GM13976 (cell line): ENCODE results near the gene GABRB1.
A peak's percentile ranks its signal among the peaks of the same experiment; 100 is the strongest.

Source experiments
- DNase-seq: peaks from one replicate; pipeline ENCODE4 v3.0.0; 2012; ENCODE audit warnings: low spot score
- CTCF ChIP-seq: IDR thresholded peaks from 2 replicates; pipeline ENCODE4 v1.5.1; 2012; ENCODE audit warnings: borderline replicate concordance, mild to moderate bottlenecking; ENCODE audit not compliant: insufficient read depth; ENCODE audit errors: extremely low read depth, missing control alignments, control extremely low read depth
- in situ Hi-C: fragments of 300-500 bp; cut with MboI; formaldehyde crosslinking; loops from one replicate; pipeline ENCODE4 v1.12.0; 2022; ENCODE audit warnings: low sequenced_read_pairs, mixed read lengths, inconsistent platforms; ENCODE audit not compliant: unreplicated experiment

The GABRB1 gene

GRCh38 chr4:47381172-47381571 is 349.8 kb downstream of the GABRB1 start:
- no peak for DNase-seq
- no peak for TF ChIP-seq CTCF
- in situ Hi-C loops, result no loop called here

GRCh38 chr4:47382846-47383360 is 351.5 kb downstream of the GABRB1 start:
- in situ Hi-C loops, result no loop called here
- DNase-seq, result no peak
- no peak for TF ChIP-seq CTCF

GRCh38 chr4:47383829-47384427 is 352.6 kb downstream of the GABRB1 start:
- DNase-seq, result peak; percentile 34
- in situ Hi-C loops, result no loop called here
- TF ChIP-seq CTCF, result peak; percentile 17

GRCh38 chr4:47386146-47386545 is 354.8 kb downstream of the GABRB1 start:
- DNase-seq, result no peak
- no peak for TF ChIP-seq CTCF
- in situ Hi-C loops, result no loop called here

- no peak for DNase-seq
- in situ Hi-C loops, result no loop called here
These were observed 355.3 kb downstream of the GABRB1 start for GRCh38 chr4:47386561-47387235.

More at GRCh38 chr4:47386561-47387235, 355.3 kb downstream of the GABRB1 start:
- TF ChIP-seq CTCF, result no peak
